Loucy (cell line): ENCODE measurements around the gene C2CD3.

Experiments
- H2AFZ ChIP-seq: fragments of 200-600 bp; sonication (generic); 2 replicates; pipeline ENCODE4 v1.6.0; 2016; ENCODE audit warnings: antibody characterized with exemption, mild to moderate bottlenecking, low read length, moderate library complexity
- H3F3A ChIP-seq: fragments of 200-600 bp; 2 replicates; pipeline ENCODE4 v1.6.0; 2016; ENCODE audit warnings: antibody characterized with exemption, low read depth, mild to moderate bottlenecking
- H3K27me3 ChIP-seq: fragments of 200-600 bp; sonication (generic); 2 replicates; pipeline ENCODE4 v1.6.1; 2014; ENCODE audit warnings: low read length, mild to moderate bottlenecking; ENCODE audit not compliant: insufficient read depth, poor library complexity, severe bottlenecking
- H3K36me3 ChIP-seq: fragments of 200-600 bp; sonication (generic); 2 replicates; pipeline ENCODE4 v1.6.1; 2016; ENCODE audit warnings: low read length; ENCODE audit not compliant: insufficient read depth
- H3K4me1 ChIP-seq: fragments of 200-600 bp; sonication (generic); 2 replicates; pipeline ENCODE4 v1.5.1; 2014; ENCODE audit warnings: low read length, mild to moderate bottlenecking; ENCODE audit not compliant: insufficient read depth, poor library complexity, severe bottlenecking
- H3K4me2 ChIP-seq: fragments of 200-600 bp; sonication (generic); 2 replicates; pipeline ENCODE4 v1.6.0; 2014; ENCODE audit warnings: antibody characterized with exemption, low read length, low read depth, mild to moderate bottlenecking; ENCODE audit not compliant: poor library complexity, severe bottlenecking
- H3K4me3 ChIP-seq: fragments of 200-600 bp; sonication (generic); 2 replicates; pipeline ENCODE4 v1.5.1; 2014; ENCODE audit warnings: low read length, mild to moderate bottlenecking, mixed read lengths; ENCODE audit not compliant: poor library complexity, severe bottlenecking
- H3K79me2 ChIP-seq: fragments of 200-600 bp; sonication (generic); 2 replicates; pipeline ENCODE4 v1.6.1; 2014; ENCODE audit warnings: low read length; ENCODE audit not compliant: insufficient read depth
- H3K9ac ChIP-seq: fragments of 200-600 bp; sonication (generic); 2 replicates; pipeline ENCODE4 v1.6.0; 2014; ENCODE audit warnings: mild to moderate bottlenecking, low read depth, low read length, moderate library complexity; ENCODE audit not compliant: poor library complexity, severe bottlenecking
- H3K9me2 ChIP-seq: fragments of 200-600 bp; sonication (generic); replicated peaks from 2 replicates; pipeline ENCODE4 v1.6.1; 2016; ENCODE audit warnings: low read depth, low read length, mixed read lengths
- H3K9me3 ChIP-seq: fragments of 200-600 bp; sonication (generic); 2 replicates; pipeline ENCODE4 v1.6.1; 2014; ENCODE audit warnings: mild to moderate bottlenecking, antibody characterized with exemption, low read length, low read depth; ENCODE audit not compliant: insufficient read depth
- H4K20me1 ChIP-seq: fragments of 200-600 bp; sonication (generic); 2 replicates; pipeline ENCODE4 v1.6.0; 2014; ENCODE audit warnings: antibody characterized with exemption, low read length, mild to moderate bottlenecking; ENCODE audit not compliant: insufficient read depth, poor library complexity, severe bottlenecking
- EZH2phosphoT487 ChIP-seq: fragments of 200-600 bp; IDR thresholded peaks from 2 replicates; pipeline ENCODE4 v1.6.1; 2018; ENCODE audit warnings: antibody characterized with exemption, mild to moderate bottlenecking, moderate library complexity, borderline replicate concordance
- TF ChIP-seq, protein P1 (sequence below): fragments of 200-600 bp; sonication (generic); conservative IDR thresholded peaks from 2 replicates; pipeline ENCODE4 v1.5.1; 2014; ENCODE audit warnings: mild to moderate bottlenecking, antibody characterized with exemption, low read length

Gene C2CD3

GRCh38 chr11:74154620-74155281 is 16.1 kb downstream of the C2CD3 start:
- peaks cover 5% of the 10 kb centered on the region; the same call in 1 of the 2 replicates for H3K79me2 ChIP-seq
- H2AFZ ChIP-seq, result no peak overlapping the region
- TF ChIP-seq, protein P1, sequence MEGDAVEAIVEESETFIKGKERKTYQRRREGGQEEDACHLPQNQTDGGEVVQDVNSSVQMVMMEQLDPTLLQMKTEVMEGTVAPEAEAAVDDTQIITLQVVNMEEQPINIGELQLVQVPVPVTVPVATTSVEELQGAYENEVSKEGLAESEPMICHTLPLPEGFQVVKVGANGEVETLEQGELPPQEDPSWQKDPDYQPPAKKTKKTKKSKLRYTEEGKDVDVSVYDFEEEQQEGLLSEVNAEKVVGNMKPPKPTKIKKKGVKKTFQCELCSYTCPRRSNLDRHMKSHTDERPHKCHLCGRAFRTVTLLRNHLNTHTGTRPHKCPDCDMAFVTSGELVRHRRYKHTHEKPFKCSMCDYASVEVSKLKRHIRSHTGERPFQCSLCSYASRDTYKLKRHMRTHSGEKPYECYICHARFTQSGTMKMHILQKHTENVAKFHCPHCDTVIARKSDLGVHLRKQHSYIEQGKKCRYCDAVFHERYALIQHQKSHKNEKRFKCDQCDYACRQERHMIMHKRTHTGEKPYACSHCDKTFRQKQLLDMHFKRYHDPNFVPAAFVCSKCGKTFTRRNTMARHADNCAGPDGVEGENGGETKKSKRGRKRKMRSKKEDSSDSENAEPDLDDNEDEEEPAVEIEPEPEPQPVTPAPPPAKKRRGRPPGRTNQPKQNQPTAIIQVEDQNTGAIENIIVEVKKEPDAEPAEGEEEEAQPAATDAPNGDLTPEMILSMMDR, result no peak
- TF ChIP-seq EZH2phosphoT487, result no peak
- H3K9me3 ChIP-seq, result 0 out of 2 replicates have a peak, but pooled peaks cover 5% of the 10 kb centered on the region
- H3K9me2 ChIP-seq, result no peaks in the 10 kb centered on the region
- H3K9ac ChIP-seq, result no peak overlapping the region
- peaks cover 3% of the 10 kb centered on the region for H3K4me1 ChIP-seq
- no peak overlapping the region for H3K4me3 ChIP-seq
- H3K4me2 ChIP-seq, result no peak overlapping the region
- H4K20me1 ChIP-seq, result no peaks in the 10 kb centered on the region
- H3F3A ChIP-seq, result no peaks in the 10 kb centered on the region
- no peaks in the 10 kb centered on the region for H3K27me3 ChIP-seq
- H3K36me3 ChIP-seq, result peaks cover 16% of the 10 kb centered on the region

- TF ChIP-seq EZH2phosphoT487, result no peak
- TF ChIP-seq, protein P1, result no peak
- Histone ChIP-seq H3K36me3 (peaks cover 12% of the 10 kb centered on the region), H3K4me3 (no peak overlapping the region), H3K27me3 (no peaks in the 10 kb centered on the region), H3K9me2 (no peaks in the 10 kb centered on the region), H3K9me3 (0 out of 2 replicates have a peak, but pooled peaks cover 5% of the 10 kb centered on the region), H3K9ac (no peak overlapping the region), H3F3A (no peaks in the 10 kb centered on the region), H3K79me2 (peaks cover 5% of the 10 kb centered on the region; the same call in 1 of the 2 replicates), H4K20me1 (no peaks in the 10 kb centered on the region), H3K4me1 (peaks cover 3% of the 10 kb centered on the region), H2AFZ (no peak overlapping the region), H3K4me2 (no peak overlapping the region)
Observed at GRCh38 chr11:74153224-74153623, 17.6 kb downstream of the C2CD3 start.

- Histone ChIP-seq H3K4me1 (no peaks in the 10 kb centered on the region), H3F3A (no peaks in the 10 kb centered on the region), H4K20me1 (no peaks in the 10 kb centered on the region), H3K4me3 (no peak overlapping the region), H3K36me3 (no peaks in the 10 kb centered on the region), H3K9me2 (no peaks in the 10 kb centered on the region), H3K79me2 (no peaks in the 10 kb centered on the region), H3K9ac (no peak overlapping the region), H3K27me3 (no peaks in the 10 kb centered on the region), H2AFZ (no peak overlapping the region), H3K4me2 (no peak overlapping the region), H3K9me3 (no peaks in the 10 kb centered on the region)
- no peak for TF ChIP-seq EZH2phosphoT487
- TF ChIP-seq, protein P1, result no peak
Observed at GRCh38 chr11:74147199-74147929, 23.4 kb downstream of the C2CD3 start.
